GM12891 (cell line): Measurements from ENCODE around the gene CSPG5.

ENCODE experiments used
- POLR2A ChIP-seq: IDR thresholded peaks from 2 replicates; pipeline ENCODE4 v1.6.1; 2011; ENCODE audit warnings: low read depth, low read length, control low read depth
- POLR2AphosphoS5 ChIP-seq: IDR thresholded peaks from 2 replicates; pipeline ENCODE4 v1.6.1; 2011; ENCODE audit warnings: low read depth, low read length, control low read depth

- no peak for TF ChIP-seq POLR2A
- TF ChIP-seq POLR2AphosphoS5: no peak
Measured at GRCh38 chr3:47588053-47588452, 9.4 kb upstream of the CSPG5 start.
